Measurements from ENCODE around the gene IER3IP1. TPM values are rescaled to one million over a fixed set of nuclear protein-coding genes. Genes with fewer than 3 reads are reported as not detected.

IER3IP1 gene
- total and polyA plus RNA-seq, 2 donors (not counting 1 experiment from before 2014, with no cell fraction given): 2.4 to 8.7 TPM

- Histone ChIP-seq H3K4me3 (ENCODE audit: control extremely low read depth in 1 of 5, extremely low read depth in 1 of 5, insufficient read depth in 1 of 5, low read depth in 2 of 5, low read length in 4 of 5) (no peak overlapping the region), H3K4me1 (ENCODE audit: control insufficient read depth in 2 of 2, insufficient read depth in 2 of 2, low read length in 2 of 2) (no peaks in the 10 kb centered on the region), H3K79me2 (ENCODE audit: control insufficient read depth, insufficient read depth, low read length) (no peaks in the 10 kb centered on the region), H3K27me3 (replicated peaks in 1 of 4; ENCODE audit: control extremely low read depth in 1 of 4, control insufficient read depth in 3 of 4, insufficient read depth in 4 of 4, low read length in 3 of 4) (no peaks in the 10 kb centered on the region), H3K4me2 (replicated peaks; ENCODE audit: low read depth, low read length, poor library complexity, severe bottlenecking) (no peak overlapping the region), H2AFZ (ENCODE audit: insufficient read depth, low read depth, low read length, poor library complexity, severe bottlenecking) (no peak overlapping the region), H3K9me3 (ENCODE audit: control extremely low read depth in 1 of 3, control insufficient read depth in 2 of 3, insufficient read depth in 1 of 3, low read length in 2 of 3) (no peaks in the 10 kb centered on the region), H3K9ac (ENCODE audit: low read length) (no peak overlapping the region), H3K36me3 (replicated peaks in 1 of 2; ENCODE audit: control extremely low read depth in 1 of 2, control insufficient read depth in 1 of 2, extremely low read depth in 1 of 2, insufficient read depth in 2 of 2, low read length in 1 of 2) (peaks cover 11 to 72% of the 10 kb centered on the region in 2 experiments), H4K20me1 (ENCODE audit: control insufficient read depth, insufficient read depth, low read length, poor library complexity, severe bottlenecking) (no peaks in the 10 kb centered on the region), H3K27ac (ENCODE audit: low read length in 2 of 2) (no peak overlapping the region)
- H3K4me3 Mint-ChIP-seq: no peak overlapping the region
- no peak for TF ChIP-seq EZH2 (IDR thresholded peaks at IDR 0.05; ENCODE audit: borderline replicate concordance, insufficient read depth, low read depth, low read length, poor library complexity, severe bottlenecking)
- TF ChIP-seq, protein P1, sequence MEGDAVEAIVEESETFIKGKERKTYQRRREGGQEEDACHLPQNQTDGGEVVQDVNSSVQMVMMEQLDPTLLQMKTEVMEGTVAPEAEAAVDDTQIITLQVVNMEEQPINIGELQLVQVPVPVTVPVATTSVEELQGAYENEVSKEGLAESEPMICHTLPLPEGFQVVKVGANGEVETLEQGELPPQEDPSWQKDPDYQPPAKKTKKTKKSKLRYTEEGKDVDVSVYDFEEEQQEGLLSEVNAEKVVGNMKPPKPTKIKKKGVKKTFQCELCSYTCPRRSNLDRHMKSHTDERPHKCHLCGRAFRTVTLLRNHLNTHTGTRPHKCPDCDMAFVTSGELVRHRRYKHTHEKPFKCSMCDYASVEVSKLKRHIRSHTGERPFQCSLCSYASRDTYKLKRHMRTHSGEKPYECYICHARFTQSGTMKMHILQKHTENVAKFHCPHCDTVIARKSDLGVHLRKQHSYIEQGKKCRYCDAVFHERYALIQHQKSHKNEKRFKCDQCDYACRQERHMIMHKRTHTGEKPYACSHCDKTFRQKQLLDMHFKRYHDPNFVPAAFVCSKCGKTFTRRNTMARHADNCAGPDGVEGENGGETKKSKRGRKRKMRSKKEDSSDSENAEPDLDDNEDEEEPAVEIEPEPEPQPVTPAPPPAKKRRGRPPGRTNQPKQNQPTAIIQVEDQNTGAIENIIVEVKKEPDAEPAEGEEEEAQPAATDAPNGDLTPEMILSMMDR (IDR thresholded peaks at IDR 0.05): no peak
- intact Hi-C loops (cut with micrococcal nuclease): no loop called here
- 100% methylated on average over 3 of the region's 6 CpGs for WGBS (ENCODE audit: insufficient coverage)
- H3K27ac Mint-ChIP-seq: no peak overlapping the region
- no peak for DNase-seq
- no peaks in the 10 kb centered on the region for H3K9me3 Mint-ChIP-seq (ENCODE audit: insufficient read depth)
- POLR2A ChIA-PET: no interaction called here
- H3K4me1 Mint-ChIP-seq: no peaks in the 10 kb centered on the region
- ATAC-seq (ENCODE audit: low read depth): no peak
- CTCF ChIA-PET: interaction anchor here (1.3 to 2.5 kb wide), 2 partner anchors 9 to 94 kb away, joined by 3 to 9 read pairs; no protein-coding TSS in a partner anchor
- H3K27me3 Mint-ChIP-seq: no peaks in the 10 kb centered on the region
These were observed 65.5 kb downstream of the IER3IP1 start for GRCh38 chr18:47110492-47111274.

GRCh38 chr18:47109720-47110119 lies 66.4 kb downstream of the IER3IP1 start:
- intact Hi-C loops (cut with micrococcal nuclease): no loop called here
- ATAC-seq (ENCODE audit: low read depth) (no peak), DNase-seq (no peak)
- H4K20me1 ChIP-seq (ENCODE audit: control insufficient read depth, insufficient read depth, low read length, poor library complexity, severe bottlenecking): no peaks in the 10 kb centered on the region
- H3K4me3 ChIP-seq (ENCODE audit: control extremely low read depth in 1 of 5, extremely low read depth in 1 of 5, insufficient read depth in 1 of 5, low read depth in 2 of 5, low read length in 4 of 5): no peak overlapping the region
- POLR2A ChIA-PET: no interaction called here
- H2AFZ ChIP-seq (ENCODE audit: insufficient read depth, low read depth, low read length, poor library complexity, severe bottlenecking): no peak overlapping the region
- no peak overlapping the region for H3K27ac ChIP-seq (ENCODE audit: low read length in 2 of 2)
- no peaks in the 10 kb centered on the region for H3K4me1 ChIP-seq (ENCODE audit: control insufficient read depth in 2 of 2, insufficient read depth in 2 of 2, low read length in 2 of 2)
- TF ChIP-seq EZH2 (IDR thresholded peaks at IDR 0.05; ENCODE audit: borderline replicate concordance, insufficient read depth, low read depth, low read length, poor library complexity, severe bottlenecking): no peak
- TF ChIP-seq, protein P1 (IDR thresholded peaks at IDR 0.05): no peak
- H3K4me2 ChIP-seq (replicated peaks; ENCODE audit: low read depth, low read length, poor library complexity, severe bottlenecking): no peak overlapping the region
- peaks cover 11 to 64% of the 10 kb centered on the region in 2 experiments for H3K36me3 ChIP-seq (replicated peaks in 1 of 2; ENCODE audit: control extremely low read depth in 1 of 2, control insufficient read depth in 1 of 2, extremely low read depth in 1 of 2, insufficient read depth in 2 of 2, low read length in 1 of 2)
- Mint-ChIP-seq H3K27ac (no peak overlapping the region), H3K9me3 (ENCODE audit: insufficient read depth) (no peaks in the 10 kb centered on the region), H3K27me3 (no peaks in the 10 kb centered on the region), H3K4me3 (no peak overlapping the region), H3K4me1 (no peaks in the 10 kb centered on the region)
- H3K9me3 ChIP-seq (ENCODE audit: control extremely low read depth in 1 of 3, control insufficient read depth in 2 of 3, insufficient read depth in 1 of 3, low read length in 2 of 3): no peaks in the 10 kb centered on the region
- H3K9ac ChIP-seq (ENCODE audit: low read length): no peak overlapping the region
- H3K79me2 ChIP-seq (ENCODE audit: control insufficient read depth, insufficient read depth, low read length): no peaks in the 10 kb centered on the region
- WGBS (ENCODE audit: insufficient coverage): no CpG with 5 or more reads among the region's 1 CpG
- no peaks in the 10 kb centered on the region for H3K27me3 ChIP-seq (replicated peaks in 1 of 4; ENCODE audit: control extremely low read depth in 1 of 4, control insufficient read depth in 3 of 4, insufficient read depth in 4 of 4, low read length in 3 of 4)
- CTCF ChIA-PET: no interaction called here
